Adrenal gland (tissue), 12 donors: ENCODE measurements around the gene UEVLD. TPM values are rescaled to one million over a fixed set of nuclear protein-coding genes. Genes with fewer than 3 reads are reported as not detected.

Source experiments
- DNase-seq, 7 donors: peaks; one replicate each; pipeline ENCODE4 v3.0.0-alpha.2; 2019 to 2020
- H3K27ac ChIP-seq, 5 donors: fragments of 200-600 bp; sonication (generic) in 4 of 5; 1 replicate in 3 of 5; 2 replicates in 2 of 5; pipeline versions ENCODE4 v1.5.1 to v1.8.0; 2016 to 2020; ENCODE audit warnings: mild to moderate bottlenecking in 1 of 5
- H3K27me3 ChIP-seq: fragments of 200-600 bp; 2 replicates; pipeline ENCODE4 v1.8.0; 2021
- H3K36me3 ChIP-seq, 2 donors: fragments of 200-600 bp; replicated peaks in 1 of 2; 1 replicate in 1 of 2; 2 replicates in 1 of 2; pipeline versions ENCODE4 v1.5.1 to v1.8.0; 2018 to 2022
- H3K4me1 ChIP-seq, 2 donors: fragments of 200-600 bp; replicated peaks in 1 of 2; 1 replicate in 1 of 2; 2 replicates in 1 of 2; pipeline versions ENCODE4 v1.5.1 to v1.8.0; 2018 to 2021
- H3K4me3 ChIP-seq, 4 donors: fragments of 200-600 bp; sonication (generic) in 3 of 4; one replicate each; pipeline ENCODE4 v1.5.1; 2016 to 2018
- H3K9me3 ChIP-seq, 3 donors: fragments of 200-600 bp; sonication (generic) in 1 of 3; replicated peaks in 1 of 3; 1 replicate in 2 of 3; 2 replicates in 1 of 3; pipeline versions ENCODE4 v1.5.1 to v1.8.0; 2016 to 2021
- CTCF ChIP-seq, 6 experiments: fragments of 450-650 bp in 4 of 6; fragments of 200-600 bp in 2 of 6; sonication (generic) in 1 of 6; IDR thresholded peaks; 1 replicate in 5 of 6; 2 replicates in 1 of 6; pipeline versions ENCODE4 v1.5.1 to v1.8.0; 2016 to 2021; ENCODE audit warnings: antibody characterized with exemption in 6 of 6, mild to moderate bottlenecking in 2 of 6, moderate library complexity in 1 of 6
- POLR2A ChIP-seq, 2 donors: fragments of 450-650 bp; IDR thresholded peaks; one replicate each; pipeline ENCODE4 v1.6.1; 2017; ENCODE audit warnings: antibody characterized with exemption in 2 of 2, mild to moderate bottlenecking in 2 of 2, moderate library complexity in 1 of 2
- WGBS, 4 donors: extraction: QIAGEN DNeasy Blood & Tissue Kit in 2 of 4; methylation state at CpG; one replicate each; pipeline versions ENCODE4 v1.1.5 to v1.1.7; 2013 to 2017; 5-methylcytosine and 5-hydroxymethylcytosine counted together
- intact Hi-C, 2 donors: fragments of 100-400 bp; cut with DNase I; formaldehyde crosslinking; loops; one replicate each; pipeline versions ENCODE4 v1.14.1 to v1.15.0; 2022 to 2023
- polyA plus RNA-seq, 3 donors: library from polyadenylated mRNA; stranded (reverse); fragments of 200-250 nt in 2 of 3; fragments of 350-450 nt in 1 of 3; fragmentation: Illumina TruSeq in 1 of 3; extraction: RNeasy Lipid Tissue Mini Kit (QIAGEN cat#74804) in 1 of 3; gene quantifications; one replicate each; pipeline ENCODE4 v1.2.3, GENCODE V29; 2013 to 2014
- total RNA-seq, 9 donors: library from RNA; depleted of rRNA in 4 of 9; stranded (reverse); fragments of >200 nt in 4 of 9; fragments of 120-200 nt in 1 of 9; fragmentation: NEBNext Ultra II Directional in 1 of 9; extraction: Animal tissue kit (Norgen Biotek cat#: 25700) in 1 of 9; gene quantifications; one replicate each; pipeline versions ENCODE4 v1.1.0 to v1.2.4, GENCODE V29; 2013 to 2023
- donor health status: healthy with polysubstance abuse.
- donor health status: Bipolar disorder and iron deficiency.
- donor health status: DM: yes; HTN: yes; CAD: no.
- donor health status: DM: no; HTN: no; CAD: no.
- donor health status: DM: no; HTN: no; CAD: no.
- donor health status: DM: yes; HTN: yes; CAD: no.

Gene UEVLD
- total and polyA plus RNA-seq, 12 donors = 4.1 to 32.8 (median 23.5) TPM

GRCh38 chr11:18490319-18490718 lies 98.2 kb downstream of the UEVLD start:
- no peak for DNase-seq
- peaks cover 0 to 12% of the 10 kb centered on the region in 2 donors for H3K4me1 ChIP-seq
- H3K4me3 ChIP-seq = no peak overlapping the region
- intact Hi-C loops = no loop called here
- no peaks in the 10 kb centered on the region for H3K27me3 ChIP-seq
- no peak for TF ChIP-seq CTCF (IDR thresholded peaks at IDR 0.05)
- no peak for TF ChIP-seq POLR2A (IDR thresholded peaks at IDR 0.05)
- 83 to 93% (median 86%) methylated on average over 1 of the region's 1 CpG for WGBS, 4 donors
- H3K9me3 ChIP-seq = no peaks in the 10 kb centered on the region
- peaks cover 0 to 10% of the 10 kb centered on the region in 2 donors for H3K36me3 ChIP-seq
- no peak overlapping the region for H3K27ac ChIP-seq

GRCh38 chr11:18485913-18486528 lies 102.5 kb downstream of the UEVLD start:
- no peak for TF ChIP-seq POLR2A (IDR thresholded peaks at IDR 0.05)
- TF ChIP-seq CTCF (IDR thresholded peaks at IDR 0.05) = no peak
- Histone ChIP-seq H3K4me1 (no peaks in the 10 kb centered on the region), H3K4me3 (no peak overlapping the region), H3K27ac (no peak overlapping the region), H3K27me3 (no peaks in the 10 kb centered on the region), H3K9me3 (no peaks in the 10 kb centered on the region), H3K36me3 (peaks cover 0 to 47% of the 10 kb centered on the region in 2 donors)
- WGBS, 4 donors = 96 to 99% (median 98%) methylated on average over 8 of the region's 8 CpGs
- DNase-seq = no peak
- intact Hi-C loops = loop anchor here in 1 of 2 donors (10.0 kb wide), 1 partner anchor 59 kb away; no protein-coding TSS in a partner anchor

Other genes starting within 250 kb of the UEVLD start
- gene LDHA, start 194.2 kb downstream of the UEVLD start, total RNA-seq = 100 to 1,000 TPM; 329 to 737 (median 474) TPM
- gene LDHA, start 194.2 kb downstream of the UEVLD start, polyA plus RNA-seq = 1,000 to 10,000 TPM in 1 of 3 donors, 100 to 1,000 TPM in 2; 130 to 2,236 (median 296) TPM
- 1 to 10 TPM in 3 of 9 donors, not detected in 6; 1.0 to 2.3 (median 1.5) TPM for gene LDHC, start 176.4 kb downstream of the UEVLD start, total RNA-seq
- under 1 TPM; 0.18 to 0.88 (median 0.80) TPM for gene LDHC, start 176.4 kb downstream of the UEVLD start, polyA plus RNA-seq
- 1 to 10 TPM in 1 of 9 donors, not detected in 8; 1.4 TPM for gene LDHAL6A, start 132.9 kb downstream of the UEVLD start, total RNA-seq
- gene LDHAL6A, start 132.9 kb downstream of the UEVLD start, polyA plus RNA-seq = under 1 TPM in 2 of 3 donors, not detected in 1; 0.08 to 0.13 TPM
- 100 to 1,000 TPM in 4 of 9 donors, 10 to 100 TPM in 5; 56.4 to 263 (median 74.3) TPM for gene TSG101, start 61.8 kb downstream of the UEVLD start, total RNA-seq
- 100 to 1,000 TPM in 1 of 3 donors, 10 to 100 TPM in 2; 33.1 to 208 (median 37.2) TPM for gene TSG101, start 61.8 kb downstream of the UEVLD start, polyA plus RNA-seq
- gene MISFA, start 11.1 kb upstream of the UEVLD start, total RNA-seq = 10 to 100 TPM in 2 of 9 donors, 1 to 10 TPM in 4, under 1 TPM in 1, not detected in 2; 0.55 to 17.3 (median 3.7) TPM
- gene MISFA, start 11.1 kb upstream of the UEVLD start, polyA plus RNA-seq = 1 to 10 TPM; 1.8 to 8.7 (median 3.7) TPM
- 10 to 100 TPM; 11.1 to 36.8 (median 18.7) TPM for gene SPTY2D1, start 45.6 kb upstream of the UEVLD start, total RNA-seq
- gene SPTY2D1, start 45.6 kb upstream of the UEVLD start, polyA plus RNA-seq = 10 to 100 TPM in 1 of 3 donors, 1 to 10 TPM in 2; 2.5 to 44.5 (median 3.1) TPM
- gene TMEM86A, start 110.0 kb upstream of the UEVLD start, total RNA-seq = 10 to 100 TPM in 3 of 9 donors, 1 to 10 TPM in 6; 3.7 to 22.7 (median 9.3) TPM
- 1 to 10 TPM; 1.8 to 3.2 (median 3.2) TPM for gene TMEM86A, start 110.0 kb upstream of the UEVLD start, polyA plus RNA-seq
- 1 to 10 TPM in 4 of 9 donors, under 1 TPM in 2, not detected in 3; 0.10 to 2.0 (median 1.2) TPM for gene IGSF22, start 137.5 kb upstream of the UEVLD start, total RNA-seq
- under 1 TPM; 0.27 to 0.97 (median 0.44) TPM for gene IGSF22, start 137.5 kb upstream of the UEVLD start, polyA plus RNA-seq
- gene PTPN5, start 203.1 kb upstream of the UEVLD start, total RNA-seq = under 1 TPM in 7 of 9 donors, not detected in 2; 0.06 to 0.44 (median 0.28) TPM
- 1 to 10 TPM in 1 of 3 donors, under 1 TPM in 2; 0.15 to 1.3 (median 0.67) TPM for gene PTPN5, start 203.1 kb upstream of the UEVLD start, polyA plus RNA-seq